GM19099 (cell line): ENCODE measurements around the gene ADGRG3.

ENCODE experiments used
- POLR2A ChIP-seq: IDR thresholded peaks from 3 replicates; pipeline ENCODE4 v1.6.1; 2011; ENCODE audit warnings: low read depth; ENCODE audit not compliant: insufficient read length; ENCODE audit errors: extremely low read depth

ADGRG3 gene

DNA sequence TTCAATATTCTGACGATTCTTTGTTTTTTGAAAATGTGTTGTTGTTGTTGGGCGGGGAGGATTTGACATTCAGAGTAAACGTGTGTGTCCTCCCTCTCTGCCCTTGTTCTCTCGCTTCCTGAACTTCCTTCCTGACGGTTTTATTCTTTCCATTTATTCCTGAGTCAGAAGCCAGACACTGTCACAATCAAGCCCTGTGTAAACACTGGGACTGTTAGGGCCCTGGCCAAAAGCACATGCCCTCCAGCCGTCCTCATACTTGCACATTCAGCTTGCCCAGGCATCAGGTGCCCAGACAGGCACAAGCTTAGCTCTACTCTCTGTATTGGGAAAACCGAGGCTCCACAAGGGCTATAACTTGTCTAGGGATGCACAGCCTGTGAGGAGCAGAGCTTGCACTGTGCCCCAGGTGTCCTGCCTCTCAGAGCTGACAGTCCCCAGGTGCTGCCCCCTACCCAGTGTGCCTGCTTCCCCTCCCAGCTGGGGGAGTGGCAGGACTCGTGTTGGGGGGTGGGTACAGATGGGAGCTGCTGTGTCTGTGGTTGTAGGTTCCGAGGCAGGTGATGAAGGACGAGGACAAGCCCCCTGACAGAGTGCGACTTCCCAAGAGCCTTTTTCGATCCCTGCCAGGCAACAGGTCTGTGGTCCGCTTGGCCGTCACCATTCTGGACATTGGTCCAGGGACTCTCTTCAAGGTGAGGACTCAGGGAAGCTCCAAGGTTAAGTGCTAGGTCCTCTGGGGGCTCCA, 9.7 kb downstream of the ADGRG3 start:
- TF ChIP-seq POLR2A, result no peak

- TF ChIP-seq POLR2A, result no peak
These were observed 10.9 kb downstream of the ADGRG3 start for GRCh38 chr16:57679016-57679415.

- no peak for TF ChIP-seq POLR2A
These were observed 11.8 kb downstream of the ADGRG3 start for GRCh38 chr16:57679767-57680482.

DNA sequence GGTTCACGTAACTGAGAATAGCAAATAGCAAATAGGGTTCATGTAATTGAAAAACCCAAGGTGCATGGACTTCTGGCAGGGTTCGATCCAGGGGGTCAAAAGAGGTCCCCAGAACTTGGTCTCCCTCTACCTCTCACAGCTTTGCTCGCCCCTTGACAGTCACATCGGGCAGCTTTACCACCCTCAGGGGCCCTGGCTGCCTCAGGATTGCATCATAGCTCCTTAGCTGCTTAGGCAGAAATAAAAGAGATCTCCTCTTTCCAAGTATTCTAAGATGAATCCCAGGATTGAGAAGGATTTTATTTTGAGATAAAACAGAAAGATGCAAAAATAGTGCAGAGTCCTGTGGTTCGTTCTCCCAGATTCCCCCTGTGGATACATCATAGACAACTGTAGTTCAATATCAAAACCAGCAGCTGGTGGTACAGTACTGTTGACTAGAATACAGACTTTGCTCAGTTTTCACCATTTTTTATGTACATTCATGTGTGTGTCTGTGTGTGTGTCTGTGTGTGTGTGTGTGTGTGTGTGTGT, 12.8 kb downstream of the ADGRG3 start:
- no peak for TF ChIP-seq POLR2A

- no peak for TF ChIP-seq POLR2A
These were observed 14.0 kb downstream of the ADGRG3 start for GRCh38 chr16:57681950-57682728.

DNA sequence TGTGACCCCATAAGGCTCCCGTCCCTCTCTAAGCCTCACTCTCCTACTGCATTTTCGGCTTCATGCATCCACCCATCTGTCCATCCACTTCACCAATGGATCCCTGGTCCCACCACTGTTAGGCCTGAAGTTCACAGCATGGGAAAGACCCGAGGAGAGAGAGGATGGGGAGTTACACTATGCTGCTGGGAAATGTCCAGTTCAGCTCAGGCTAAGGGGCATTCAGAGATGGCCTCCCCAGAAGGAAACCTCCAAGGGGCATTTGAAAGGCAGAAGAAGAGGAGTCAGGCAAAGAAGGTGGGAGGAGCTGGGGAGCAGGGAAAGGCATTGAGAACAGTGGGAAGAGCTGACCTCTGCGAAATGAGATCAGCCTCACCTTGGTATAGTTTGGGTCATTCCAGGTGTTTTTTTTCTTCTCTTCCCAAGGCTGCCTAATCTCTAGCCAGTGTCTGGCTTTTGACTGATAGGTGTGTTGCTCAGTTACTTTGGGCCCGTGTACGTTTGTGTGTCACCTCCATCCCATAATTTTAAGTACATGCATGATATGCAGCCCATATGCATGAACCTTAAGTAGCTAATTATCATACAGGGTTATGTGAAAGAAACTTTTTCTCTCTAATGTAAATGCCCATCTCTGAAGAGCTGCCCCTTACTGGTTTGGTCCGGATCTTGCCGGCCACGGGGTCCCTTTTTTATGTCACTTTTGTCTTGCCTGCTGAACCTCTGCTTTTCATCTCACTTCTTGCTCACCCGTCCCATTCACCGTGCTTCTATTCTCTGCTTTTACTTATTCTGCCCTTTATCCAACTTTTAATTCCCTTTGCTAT, 14.9 kb downstream of the ADGRG3 start:
- TF ChIP-seq POLR2A, result no peak

DNA sequence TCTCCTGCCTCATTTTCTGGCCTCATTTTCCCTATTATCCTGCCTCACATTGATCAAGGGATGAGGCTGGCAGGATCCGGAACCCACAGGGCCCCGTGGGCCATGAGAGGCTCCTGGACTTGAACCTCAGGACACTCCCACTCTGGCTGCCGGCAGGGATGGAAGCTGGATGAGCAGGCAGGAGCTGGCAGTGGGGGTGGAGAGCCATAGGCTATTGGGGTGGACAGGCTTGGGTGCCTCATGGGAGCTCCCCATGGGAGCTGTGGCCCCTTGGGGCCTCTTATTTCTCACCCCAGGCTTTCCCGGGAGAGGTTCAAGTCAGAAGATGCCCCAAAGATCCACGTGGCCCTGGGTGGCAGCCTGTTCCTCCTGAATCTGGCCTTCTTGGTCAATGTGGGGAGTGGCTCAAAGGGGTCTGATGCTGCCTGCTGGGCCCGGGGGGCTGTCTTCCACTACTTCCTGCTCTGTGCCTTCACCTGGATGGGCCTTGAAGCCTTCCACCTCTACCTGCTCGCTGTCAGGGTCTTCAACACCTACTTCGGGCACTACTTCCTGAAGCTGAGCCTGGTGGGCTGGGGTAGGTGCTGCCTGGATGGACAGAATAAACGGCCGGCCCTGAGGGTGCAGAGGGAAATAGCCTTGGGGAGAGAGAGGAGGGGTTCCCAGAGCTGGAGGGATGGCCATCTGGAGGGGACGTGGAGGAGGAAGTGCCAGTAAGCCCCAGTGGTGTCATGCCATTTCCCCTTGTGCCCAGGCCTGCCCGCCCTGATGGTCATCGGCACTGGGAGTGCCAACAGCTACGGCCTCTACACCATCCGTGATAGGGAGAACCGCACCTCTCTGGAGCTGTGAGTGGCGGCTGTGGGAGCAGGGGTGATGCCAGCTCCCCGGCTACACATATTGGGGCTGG, 15.8 kb downstream of the ADGRG3 start:
- TF ChIP-seq POLR2A, result no peak

- TF ChIP-seq POLR2A, result no peak
These were observed 16.7 kb downstream of the ADGRG3 start for GRCh38 chr16:57684626-57685358.

DNA sequence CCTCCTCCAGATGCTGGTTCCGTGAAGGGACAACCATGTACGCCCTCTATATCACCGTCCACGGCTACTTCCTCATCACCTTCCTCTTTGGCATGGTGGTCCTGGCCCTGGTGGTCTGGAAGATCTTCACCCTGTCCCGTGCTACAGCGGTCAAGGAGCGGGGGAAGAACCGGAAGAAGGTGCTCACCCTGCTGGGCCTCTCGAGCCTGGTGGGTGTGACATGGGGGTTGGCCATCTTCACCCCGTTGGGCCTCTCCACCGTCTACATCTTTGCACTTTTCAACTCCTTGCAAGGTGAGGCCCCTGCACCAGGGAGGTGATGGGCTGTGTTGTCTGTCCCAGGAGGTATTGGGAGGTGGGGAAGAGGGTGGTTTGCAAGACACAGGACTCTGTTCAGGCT, 17.5 kb downstream of the ADGRG3 start:
- TF ChIP-seq POLR2A, result no peak

GRCh38 chr16:57686577-57686976, 18.5 kb downstream of the ADGRG3 start:
- TF ChIP-seq POLR2A, result no peak

DNA sequence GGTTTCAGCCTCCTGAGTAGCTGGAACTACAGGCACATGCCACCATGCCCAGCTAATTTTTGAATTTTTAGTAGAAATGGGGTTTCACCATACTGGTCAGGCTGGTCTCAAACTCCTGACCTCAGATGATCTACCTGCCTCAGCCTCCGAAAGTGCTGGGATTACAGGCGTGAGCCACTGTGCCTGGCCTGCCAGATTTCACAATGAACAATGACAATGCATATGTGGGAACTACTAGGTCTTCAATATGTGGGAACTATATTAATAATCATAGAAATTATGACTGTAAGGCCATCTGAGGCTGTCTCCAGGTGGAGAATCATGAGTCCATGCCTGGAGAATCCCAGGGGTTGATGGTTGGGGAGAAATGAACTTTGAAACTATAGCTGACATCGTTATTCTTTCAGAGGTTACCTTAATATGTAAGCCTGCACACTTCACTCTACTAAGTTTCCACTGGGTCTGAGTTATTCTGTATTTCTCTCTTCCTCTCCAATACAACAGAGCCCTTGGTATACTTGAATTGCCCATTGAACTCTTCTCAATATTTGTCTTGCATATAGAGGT, 19.3 kb downstream of the ADGRG3 start:
- TF ChIP-seq POLR2A, result no peak

- TF ChIP-seq POLR2A, result no peak
These were observed 20.4 kb downstream of the ADGRG3 start for GRCh38 chr16:57688487-57688986.
